Peyer's patch (tissue), 4 donors: ENCODE measurements around the gene FTCDNL1.

Source experiments
- POLR2A ChIP-seq, 2 donors: fragments of 450-650 bp; IDR thresholded peaks; one replicate each; pipeline ENCODE4 v1.5.1; 2017; ENCODE audit warnings: antibody characterized with exemption in 2 of 2, mild to moderate bottlenecking in 2 of 2, moderate library complexity in 2 of 2
- TF ChIP-seq, protein P1 (sequence below), 6 experiments: fragments of 450-650 bp in 4 of 6; fragments of 200-600 bp in 2 of 6; sonication (generic) in 1 of 6; IDR thresholded peaks; one replicate each; pipeline ENCODE4 v1.5.1; 2017 to 2019; ENCODE audit warnings: antibody characterized with exemption in 6 of 6, mild to moderate bottlenecking in 3 of 6, moderate library complexity in 1 of 6

DNA sequence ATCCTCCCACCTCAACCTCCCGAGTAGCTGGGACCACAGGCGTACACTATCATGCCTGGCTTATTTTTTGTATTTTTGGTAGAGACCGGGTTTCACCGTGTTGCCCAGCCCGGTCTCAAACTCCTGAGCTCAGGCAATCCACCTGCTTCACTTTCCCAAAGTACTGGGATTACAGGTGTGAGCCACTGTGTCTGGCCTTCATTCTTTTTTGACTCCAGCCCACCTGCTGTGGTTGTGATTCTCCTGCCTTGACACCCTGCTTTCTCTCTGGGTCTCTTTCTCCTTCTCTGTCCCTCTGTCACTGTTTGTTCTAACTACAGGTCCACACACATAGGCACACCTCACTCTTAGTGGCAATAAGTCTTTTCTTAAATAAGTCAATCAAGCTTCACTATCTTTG, 85.3 kb downstream of the FTCDNL1 start:
- TF ChIP-seq, protein P1, sequence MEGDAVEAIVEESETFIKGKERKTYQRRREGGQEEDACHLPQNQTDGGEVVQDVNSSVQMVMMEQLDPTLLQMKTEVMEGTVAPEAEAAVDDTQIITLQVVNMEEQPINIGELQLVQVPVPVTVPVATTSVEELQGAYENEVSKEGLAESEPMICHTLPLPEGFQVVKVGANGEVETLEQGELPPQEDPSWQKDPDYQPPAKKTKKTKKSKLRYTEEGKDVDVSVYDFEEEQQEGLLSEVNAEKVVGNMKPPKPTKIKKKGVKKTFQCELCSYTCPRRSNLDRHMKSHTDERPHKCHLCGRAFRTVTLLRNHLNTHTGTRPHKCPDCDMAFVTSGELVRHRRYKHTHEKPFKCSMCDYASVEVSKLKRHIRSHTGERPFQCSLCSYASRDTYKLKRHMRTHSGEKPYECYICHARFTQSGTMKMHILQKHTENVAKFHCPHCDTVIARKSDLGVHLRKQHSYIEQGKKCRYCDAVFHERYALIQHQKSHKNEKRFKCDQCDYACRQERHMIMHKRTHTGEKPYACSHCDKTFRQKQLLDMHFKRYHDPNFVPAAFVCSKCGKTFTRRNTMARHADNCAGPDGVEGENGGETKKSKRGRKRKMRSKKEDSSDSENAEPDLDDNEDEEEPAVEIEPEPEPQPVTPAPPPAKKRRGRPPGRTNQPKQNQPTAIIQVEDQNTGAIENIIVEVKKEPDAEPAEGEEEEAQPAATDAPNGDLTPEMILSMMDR (IDR thresholded peaks at IDR 0.05) = no peak
- TF ChIP-seq POLR2A (IDR thresholded peaks at IDR 0.05) = no peak
